T-helper 9 cell (primary cell): ENCODE results near the gene VSIR.
A peak's percentile ranks its signal among the peaks of the same experiment; 100 is the strongest.

ENCODE experiments used
- DNase-seq: peaks from one replicate; pipeline ENCODE4 v3.0.0-alpha.2; 2020
- total RNA-seq, 2 donors: gene quantifications; one replicate each; lab custom pipeline; 2026; lab: John Stamatoyannopoulos, UW

Gene VSIR
- 132 to 186 reads per million in 2 donors for total RNA-seq

DNA sequence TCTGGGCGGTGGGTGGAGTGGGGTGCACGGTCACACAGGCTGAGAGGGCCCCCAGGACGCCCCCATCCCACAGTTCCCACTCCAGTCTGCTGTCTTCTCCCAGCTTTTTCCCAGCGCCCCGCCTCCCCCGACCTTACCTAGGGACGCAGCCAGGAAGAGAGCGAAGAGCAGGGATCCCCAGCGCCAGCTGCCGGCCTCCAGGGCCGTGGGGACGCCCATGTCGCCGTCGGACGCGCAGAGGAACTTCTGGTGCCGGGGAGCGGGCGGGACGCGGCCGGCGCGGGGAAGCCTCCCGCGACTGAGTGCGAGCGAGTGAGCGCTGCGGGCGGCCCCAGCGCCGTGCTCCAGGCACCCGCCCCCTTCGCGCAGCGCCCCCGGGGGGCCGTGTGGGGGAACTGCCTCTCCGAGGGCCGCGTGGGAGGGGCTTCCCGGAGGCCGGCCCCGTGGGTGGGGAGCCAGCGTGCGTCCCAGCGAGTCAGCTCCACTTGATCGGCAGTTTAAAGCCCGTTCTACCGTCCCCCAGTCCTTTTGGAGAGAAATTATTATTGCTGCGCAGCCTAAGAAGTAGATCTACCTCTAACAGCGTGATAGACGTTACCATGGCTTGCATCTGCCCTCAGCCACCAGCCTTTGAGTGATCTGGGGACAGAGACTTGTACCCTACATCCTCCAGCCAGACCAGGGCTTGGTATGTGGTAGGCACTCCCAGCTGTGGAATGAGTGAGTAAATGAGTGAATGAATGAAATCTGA, at the start of gene VSIR:
Gene VSIR, minus strand, starts transcription at position 300 of the 751 bp plus-strand sequence. Its CDS starts 81 bp downstream, at position 219.
- DNase-seq = peak; percentile 94

DNA sequence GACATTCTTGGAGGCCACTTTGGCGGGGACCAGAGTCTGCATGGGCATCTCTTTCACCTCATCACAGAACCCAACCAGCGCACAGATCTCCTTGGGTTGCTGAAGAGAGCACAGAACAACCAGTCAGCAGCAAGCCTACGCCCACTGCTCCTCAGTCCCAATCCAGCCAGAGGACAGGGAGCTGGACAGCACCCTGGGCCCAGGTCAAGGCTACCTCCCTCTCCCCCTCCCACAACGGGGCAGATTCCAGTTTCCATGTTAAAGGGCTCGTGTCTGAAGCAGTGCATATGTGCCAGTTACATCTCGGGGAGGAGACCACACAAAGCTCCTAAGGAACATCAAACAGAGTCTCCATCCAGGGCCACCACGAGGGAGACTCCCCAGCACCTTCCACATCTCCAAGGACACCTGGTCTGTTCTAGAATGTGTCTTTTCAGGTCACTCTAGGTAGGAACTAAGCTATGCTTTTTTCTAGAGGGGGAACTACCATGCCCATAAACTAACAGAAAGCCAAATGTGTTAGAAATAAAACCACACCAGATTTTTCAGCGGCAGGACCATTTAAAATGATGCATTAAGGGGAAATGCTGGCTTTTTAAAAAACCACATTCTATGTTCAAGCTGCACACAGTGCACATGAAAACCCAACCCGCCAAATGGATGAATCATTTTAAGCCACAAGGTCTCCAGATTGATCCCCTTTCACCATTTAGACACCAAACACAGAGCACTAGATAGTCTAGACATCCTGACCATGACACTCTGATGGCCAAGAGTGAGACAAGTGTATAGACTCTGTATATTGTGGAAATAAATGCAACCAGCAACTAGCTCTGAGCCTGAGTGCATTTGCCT, 48.8 kb upstream of the VSIR start:
- DNase-seq = no peak

DNA sequence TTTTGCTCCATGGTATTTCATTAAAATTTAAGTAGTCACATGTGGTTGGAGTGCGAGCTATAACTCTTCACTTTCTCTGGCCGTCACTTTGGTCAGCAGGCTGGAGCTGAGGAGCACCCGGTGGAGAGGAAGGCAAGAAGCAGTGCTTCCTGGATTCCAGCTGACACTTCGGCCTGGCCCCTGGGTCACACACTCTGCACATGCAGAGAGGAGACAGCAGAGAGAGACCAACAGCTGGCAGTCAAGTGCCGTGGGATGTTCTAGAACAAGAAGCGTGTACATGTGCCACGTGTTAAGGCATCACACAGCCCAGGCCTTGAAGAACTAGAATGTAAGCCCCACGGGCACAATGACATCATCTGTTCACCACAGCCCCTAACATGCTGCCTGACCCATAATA, 47.6 kb upstream of the VSIR start:
- DNase-seq = no peak

DNA sequence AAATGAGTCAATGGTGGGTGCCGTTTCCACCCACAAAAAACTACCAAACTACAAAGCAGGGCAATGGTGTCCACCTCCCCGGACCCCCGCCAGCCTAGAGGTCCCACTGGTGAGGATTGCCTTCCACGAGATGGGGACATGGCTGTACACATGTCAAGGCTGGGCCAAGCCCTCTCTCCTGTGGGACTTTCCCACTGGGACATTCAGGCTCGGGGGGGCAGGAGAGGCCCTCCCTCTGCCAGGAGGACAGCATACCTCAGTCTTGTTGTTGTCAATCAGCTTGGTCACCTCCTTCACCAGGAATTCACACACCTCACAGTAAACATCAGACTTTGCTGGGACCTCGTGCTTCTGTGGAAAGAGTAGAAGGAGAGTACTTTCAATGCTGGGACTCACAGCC, 46.7 kb upstream of the VSIR start:
- no peak for DNase-seq

DNA sequence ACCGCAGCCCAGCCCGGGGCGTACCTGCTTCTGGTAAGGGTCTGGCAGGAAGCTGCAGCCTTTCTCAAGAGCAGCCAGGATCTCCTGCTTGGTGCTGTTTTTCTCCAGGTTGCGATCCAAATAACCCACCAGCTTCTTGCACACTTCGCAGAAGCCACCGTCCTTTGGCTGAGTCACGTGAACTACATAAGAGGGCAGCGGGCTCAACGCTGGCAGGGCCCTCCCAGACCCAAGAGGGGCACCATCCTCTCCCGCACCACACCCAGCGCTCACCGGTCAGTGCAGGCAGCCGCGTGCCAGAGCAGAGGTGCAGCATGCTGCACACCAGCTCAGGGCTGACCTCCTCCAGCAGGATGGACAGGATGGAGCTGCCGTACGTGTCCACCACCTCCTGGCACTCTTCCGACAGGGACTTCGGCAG, 46.1 kb upstream of the VSIR start:
- DNase-seq = no peak

DNA sequence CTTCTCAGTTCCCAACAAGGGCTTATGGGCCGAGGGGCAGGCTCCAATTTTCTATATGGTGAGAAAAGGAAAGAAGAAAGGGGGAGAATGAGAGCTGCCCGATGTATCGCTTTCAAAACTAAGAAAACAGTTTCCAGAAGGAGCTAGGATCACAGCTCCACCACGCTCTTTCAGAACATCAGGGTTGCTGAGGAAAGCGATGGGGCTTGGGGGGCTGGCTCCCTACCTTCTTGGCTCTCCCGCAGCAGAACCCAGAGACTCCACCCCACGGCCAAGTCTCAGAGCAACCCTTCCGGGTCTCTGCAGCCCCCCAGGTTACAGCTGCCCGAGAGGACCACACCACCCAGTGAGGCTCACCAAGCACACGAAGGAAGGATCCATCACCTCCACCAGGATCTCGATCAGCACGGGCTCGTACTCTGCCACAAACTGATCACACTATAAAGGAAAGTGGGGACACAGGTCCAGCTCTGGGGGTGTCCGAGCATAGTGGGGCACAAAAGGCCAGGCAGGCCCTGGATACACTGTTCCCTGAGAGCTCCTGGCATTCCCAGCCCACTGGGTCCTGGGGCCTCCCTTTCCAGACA, 45.4 kb upstream of the VSIR start:
- DNase-seq = no peak

DNA sequence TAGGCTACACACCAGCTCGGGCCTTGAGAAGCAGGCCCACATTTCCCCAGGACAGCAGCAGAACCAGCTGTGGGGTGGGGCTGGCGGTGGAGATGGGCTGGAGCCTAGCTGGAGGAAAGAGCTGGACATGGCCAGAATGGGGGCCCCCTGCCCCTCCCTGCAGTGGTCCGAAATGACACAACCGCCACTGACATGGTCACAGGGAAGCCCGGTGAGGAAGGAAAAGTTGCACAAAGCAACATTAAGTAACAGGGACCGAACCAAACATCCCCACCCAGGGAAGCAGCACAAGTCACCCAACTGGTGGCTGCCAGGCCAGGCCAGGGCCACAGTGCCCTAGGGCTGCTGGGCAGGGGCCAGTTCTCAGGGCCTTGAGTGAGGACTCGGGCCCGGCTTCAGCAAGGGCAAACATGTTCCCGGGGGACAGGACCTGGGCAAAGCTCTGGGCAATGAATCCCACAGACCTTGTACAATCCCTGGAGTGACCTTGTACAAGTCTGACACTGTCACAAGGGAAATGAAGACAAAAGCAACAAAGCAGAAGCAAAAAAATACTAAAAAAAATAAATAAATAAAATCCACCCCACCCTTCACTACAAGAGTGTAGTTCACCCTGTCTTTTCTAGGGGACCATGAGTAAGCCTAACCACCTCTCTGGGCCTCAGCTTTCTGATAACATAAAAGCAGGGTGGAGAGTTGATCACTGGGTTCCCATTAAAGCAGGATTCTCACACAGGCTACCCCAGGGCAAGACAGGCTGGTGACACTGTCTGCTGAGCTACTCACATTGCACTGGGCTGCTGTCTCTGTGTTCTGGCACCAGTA, 44.7 kb upstream of the VSIR start:
- no peak for DNase-seq

DNA sequence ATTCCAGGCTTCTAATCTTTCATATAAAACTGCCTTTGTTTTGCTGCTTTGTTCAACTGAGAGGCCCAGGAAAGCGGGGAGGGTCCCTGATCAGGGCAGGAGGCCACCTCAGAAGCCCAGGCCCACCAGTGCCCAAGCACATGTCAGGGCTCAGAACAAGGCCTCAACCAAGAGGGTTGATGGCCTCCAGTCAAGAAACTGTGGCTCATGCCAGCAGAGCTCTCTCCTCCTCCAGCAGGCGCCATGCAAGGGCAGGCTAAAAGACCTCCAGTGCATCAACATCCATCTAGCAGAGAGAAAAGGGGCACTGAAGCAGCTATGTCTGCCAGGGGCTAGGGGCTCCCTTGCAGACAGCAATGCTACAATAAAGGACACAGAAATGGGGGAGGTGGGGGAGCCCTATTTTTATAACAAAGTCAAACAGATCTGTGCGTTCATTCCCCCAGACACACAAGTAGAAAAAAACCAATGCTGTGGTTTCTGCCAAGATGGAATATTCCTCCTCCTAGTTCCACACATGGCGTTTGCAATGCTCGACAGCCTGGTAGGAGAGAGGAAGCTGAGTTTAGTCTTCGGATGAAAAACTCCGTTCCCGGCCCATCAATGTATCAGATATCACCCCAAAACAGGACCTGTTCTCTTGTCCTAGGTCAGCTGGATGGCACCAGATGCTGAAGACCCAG, 43.8 kb upstream of the VSIR start:
- DNase-seq = no peak

DNA sequence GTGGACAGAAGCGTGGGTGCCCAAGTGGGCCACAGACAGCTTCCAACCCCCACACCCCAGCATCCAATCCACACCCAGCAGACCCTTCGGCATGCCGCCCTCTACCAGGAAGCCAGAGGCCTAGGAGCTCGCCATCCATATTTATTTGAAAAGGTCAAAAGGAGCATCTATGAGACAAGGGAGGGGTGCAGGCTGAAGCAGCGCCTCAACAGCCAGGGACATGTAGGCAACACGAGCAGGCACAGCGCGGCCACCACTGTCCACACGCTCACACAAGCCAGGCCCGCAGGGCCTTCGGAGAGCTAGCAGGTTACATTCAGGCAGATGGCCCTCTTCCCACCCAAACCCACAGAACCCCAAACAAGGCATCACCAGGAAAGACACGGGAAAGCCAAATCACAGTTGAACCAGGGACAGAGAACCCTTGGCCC, 43.1 kb upstream of the VSIR start:
- no peak for DNase-seq

DNA sequence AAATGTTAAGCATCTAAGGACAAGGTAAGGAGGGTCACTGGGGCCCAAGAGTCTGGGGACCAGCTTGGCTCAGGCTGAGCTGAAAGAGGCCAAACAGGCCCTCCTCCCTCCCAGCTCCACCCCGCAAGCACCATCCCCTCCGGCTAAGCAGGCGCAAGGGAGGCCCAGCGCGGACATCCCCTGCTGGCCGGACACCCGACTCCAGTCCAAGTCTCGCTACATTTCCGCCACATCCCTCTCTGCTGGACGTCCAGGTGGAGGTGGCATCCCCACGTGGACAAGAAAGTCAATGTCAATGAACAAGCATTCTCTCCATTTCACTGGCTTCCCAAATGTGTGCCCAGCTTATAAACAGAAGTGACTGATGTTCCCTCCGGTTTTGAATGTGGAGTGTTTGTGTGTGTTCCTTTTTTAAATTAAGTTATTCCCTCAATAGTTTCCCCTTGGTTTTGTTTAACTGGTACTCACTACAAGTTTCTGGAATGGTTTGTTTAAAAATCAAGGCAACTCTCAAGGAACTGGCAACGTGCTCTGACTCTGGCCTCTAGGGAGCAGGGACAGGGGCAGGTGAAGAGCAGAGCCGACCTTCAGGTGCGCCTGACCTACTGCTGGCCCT, 42.3 kb upstream of the VSIR start:
- no peak for DNase-seq

DNA sequence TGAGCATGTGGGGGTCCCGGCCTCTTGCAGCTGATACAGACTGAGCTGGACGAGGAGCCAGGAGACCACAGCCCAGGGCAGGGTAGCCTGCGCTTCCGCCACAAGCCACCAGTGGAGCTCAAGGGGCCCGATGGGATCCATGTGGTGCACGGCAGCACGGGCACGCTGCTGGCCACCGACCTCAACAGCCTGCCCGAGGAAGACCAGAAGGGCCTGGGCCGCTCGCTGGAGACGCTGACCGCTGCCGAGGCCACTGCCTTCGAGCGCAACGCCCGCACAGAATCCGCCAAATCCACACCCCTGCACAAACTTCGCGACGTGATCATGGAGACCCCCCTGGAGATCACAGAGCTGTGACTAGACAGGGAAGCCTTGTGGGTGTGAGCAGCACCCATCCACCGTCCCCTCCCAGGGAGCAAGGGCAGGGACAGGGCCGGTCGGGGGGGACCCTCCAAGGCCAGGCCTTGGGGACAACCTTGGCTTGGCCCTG, 41.6 kb upstream of the VSIR start:
- no peak for DNase-seq

DNA sequence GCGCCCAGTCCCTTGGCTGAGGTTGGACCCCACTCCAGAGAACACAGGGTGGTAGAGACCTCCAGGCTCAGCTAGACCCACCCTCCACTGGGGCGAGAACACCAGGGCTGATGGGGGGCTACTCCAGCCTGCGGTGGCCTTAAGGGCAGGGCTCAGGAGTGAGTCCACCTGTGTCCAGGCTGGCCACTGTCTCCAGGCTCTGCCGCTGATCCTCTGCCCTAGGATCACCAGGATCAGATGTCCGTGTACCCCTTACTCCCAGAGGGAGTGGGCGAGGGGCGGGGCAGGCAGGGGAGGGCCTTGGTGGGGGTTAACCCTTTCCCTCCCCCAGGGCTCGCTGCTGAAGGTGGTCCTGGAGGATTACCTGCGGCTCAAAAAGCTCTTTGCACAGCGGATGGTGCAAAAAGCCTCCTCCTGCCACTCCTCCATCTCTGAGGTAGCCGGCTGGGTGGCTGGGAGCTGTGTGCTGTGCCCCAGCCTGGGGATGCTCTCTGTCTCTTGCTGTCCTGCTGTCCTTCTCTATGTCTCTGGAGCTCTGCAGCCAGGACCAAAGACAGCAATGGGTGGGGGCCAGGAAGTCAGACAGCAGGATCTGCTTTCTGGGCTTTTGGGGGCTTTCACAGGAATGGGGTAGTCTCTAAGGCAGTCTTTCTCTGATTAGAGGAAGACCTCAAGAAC, 39.7 kb upstream of the VSIR start:
- DNase-seq = no peak

DNA sequence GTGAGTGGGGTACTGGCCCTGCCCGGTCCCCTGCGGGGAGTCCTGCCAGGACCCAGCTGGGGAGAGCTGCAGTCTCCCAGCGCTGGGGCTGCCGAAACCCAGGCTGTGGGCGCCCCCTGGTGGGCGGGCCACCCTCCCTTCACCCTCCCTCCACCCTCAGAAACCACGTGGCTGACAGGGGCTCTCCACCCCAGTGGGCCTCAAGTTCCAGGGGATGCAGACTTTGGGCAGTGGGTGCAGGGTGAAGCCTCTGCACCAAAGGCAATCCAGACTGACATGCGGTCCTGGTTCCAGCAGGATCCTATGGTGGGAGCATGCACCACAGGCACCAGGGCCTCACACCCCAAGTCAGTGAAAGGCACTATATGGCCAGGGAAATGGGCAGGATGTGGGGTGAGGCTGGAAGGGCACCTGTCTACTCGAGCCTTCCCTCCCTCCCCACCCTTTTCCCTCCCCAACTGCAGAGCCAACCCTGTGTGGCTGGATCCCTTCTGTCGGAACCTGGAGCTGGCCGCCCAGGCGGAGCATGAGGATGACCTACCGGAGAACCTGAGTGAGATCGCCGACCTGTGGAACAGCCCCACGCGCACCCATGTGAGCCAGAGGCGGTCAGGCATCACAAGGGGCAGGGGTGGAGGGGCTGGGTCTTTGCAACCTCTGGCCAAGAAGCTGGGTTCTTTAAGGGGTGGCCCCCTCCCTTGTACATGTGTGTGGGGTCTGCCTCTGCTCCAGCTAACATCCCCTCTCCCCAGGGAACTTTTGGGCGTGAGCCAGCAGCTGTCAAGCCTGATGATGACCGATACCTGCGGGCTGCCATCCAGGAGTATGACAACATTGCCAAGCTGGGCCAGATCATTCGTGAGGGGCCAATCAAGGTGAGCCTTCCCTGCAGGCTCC, 38.9 kb upstream of the VSIR start:
- DNase-seq = peak; percentile 80

DNA sequence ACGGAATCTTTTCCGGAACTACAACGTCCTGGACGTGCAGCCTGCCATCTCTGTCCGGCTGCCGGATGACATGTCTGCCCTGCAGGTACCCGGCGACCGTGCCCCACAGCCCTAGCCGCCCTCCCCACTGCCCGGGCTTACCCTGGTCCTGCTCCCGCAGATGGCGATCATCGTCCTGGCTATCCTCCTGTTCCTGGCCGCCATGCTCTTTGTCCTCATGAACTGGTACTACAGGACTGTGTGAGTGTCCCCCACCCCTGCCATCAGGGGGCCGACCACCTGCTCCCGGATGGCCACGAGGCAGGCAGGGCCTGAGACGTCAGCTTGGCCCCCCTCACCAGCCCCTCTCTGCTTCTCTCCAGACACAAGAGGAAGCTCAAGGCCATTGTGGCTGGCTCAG, 38.0 kb upstream of the VSIR start:
- DNase-seq = no peak

DNA sequence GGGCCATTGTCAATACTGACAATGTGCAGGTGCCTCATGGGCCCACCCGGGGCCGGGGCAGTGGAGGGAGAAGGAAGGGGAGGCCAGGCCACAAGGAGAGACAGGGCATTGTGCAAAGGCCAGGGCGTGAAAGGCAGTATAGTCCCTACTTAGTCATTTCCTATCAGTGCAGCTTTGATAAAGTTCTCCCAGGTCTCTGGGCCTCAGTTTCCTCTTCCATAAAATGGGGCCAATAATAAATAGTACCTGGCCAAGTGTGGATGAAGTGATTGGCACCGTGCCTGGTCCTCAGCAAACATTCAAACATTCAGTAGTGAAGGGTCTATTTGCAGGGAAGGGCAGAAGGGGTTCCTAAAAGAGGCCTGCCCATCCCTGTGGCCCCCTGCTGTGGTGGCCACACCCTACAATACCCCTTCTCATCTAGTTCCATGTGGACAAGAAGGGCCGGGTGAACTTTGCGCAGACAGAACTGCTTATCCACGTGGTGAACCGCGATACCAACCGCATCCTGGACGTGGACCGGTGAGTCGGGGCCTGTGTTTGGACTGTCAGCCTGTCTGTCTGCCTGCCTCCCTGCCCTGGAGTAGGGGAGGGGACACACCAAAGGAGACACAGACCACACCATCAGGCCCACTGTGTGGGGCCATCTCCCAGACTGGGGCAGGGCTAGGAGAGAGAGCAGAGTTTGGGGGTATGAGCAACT, 36.9 kb upstream of the VSIR start:
- no peak for DNase-seq

DNA sequence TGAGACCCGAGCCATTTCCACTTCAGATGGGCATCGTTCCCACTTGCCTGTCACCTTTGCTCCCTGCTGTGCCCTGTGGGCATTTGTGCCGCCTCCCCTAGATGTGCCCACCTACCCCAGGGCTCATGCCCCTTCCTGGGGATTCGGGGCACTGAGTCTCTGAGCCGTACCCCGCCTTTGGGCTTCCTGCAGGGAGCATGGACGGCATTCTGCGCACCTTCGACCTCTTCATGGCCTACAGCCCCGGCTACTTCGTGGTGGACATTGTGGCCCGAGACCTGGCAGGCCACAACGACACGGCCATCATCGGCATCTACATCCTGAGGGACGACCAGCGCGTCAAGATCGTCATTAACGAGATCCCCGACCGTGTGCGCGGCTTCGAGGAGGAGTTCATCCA, 36.3 kb upstream of the VSIR start:
- DNase-seq = no peak

DNA sequence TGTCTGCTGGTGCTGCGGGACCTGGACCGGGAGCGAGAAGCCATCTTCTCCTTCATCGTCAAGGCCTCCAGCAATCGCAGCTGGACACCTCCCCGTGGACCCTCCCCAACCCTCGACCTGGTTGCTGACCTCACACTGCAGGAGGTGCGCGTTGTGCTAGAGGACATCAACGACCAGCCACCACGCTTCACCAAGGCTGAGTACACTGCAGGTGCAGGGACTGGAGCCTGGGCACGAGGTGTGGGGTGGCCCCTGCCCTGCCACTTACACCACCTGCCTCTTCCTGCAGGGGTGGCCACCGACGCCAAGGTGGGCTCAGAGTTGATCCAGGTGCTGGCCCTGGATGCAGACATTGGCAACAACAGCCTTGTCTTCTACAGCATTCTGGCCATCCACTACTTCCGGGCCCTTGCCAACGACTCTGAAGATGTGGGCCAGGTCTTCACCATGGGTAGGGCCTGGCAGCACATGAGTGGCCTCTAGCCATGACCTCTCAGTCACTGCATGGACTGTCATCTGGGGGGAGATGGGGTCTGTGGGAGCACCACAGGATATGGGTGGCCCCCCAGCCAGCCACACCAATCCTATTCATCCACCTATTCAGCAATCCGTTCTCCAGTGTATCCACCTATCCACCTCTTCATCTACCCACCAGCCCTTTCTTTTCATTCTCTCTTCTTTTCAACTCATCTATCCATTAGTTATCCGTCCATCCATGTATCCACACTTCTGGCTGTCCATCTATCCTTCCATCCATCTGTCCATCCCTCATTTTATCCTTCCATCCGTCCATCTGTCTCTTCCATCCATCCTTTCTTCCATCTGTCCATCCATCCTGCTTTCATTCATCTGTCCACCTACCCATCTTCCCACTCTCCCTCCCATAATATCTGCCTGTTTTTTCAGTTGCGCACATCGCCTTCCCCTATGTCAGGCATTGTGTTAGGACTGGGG, 34.5 kb upstream of the VSIR start:
- DNase-seq = no peak
